Measurements from ENCODE around the gene DDX4.

DNA sequence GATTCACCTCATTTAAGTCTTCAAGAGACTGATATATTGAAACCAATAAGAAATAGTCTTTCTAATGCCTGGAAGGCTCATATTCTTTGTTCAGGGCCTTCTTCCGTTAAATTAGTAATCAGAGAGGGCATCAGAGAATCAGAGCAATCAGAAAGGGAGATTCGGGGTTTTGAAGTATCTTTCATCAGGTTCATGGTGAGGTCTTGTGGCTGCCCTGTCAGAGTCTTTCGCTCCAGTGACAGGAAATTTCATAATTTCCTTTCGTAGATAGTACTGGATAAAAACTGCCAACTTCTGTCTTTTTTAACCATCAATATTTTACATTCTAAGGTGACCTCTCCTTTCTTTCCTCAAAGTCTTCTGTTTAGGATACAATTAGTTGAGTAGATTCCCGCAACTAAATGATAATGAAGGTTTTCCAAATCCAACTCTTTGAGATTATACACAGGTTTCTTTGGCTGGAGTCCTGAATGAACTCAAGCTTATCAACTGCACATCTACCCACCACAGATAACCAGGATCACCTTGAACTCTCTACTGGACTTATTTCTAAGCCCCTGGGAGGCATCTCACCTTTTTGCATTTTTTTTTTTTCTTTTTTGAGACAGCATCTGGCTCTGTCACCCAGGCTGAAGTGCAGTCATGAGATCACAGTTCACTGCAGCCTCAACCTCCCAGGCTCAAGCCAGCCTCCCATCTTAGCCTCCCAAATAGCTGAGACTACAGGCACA lies 118.8 kb downstream of the DDX4 start:
- TF ChIP-seq, protein P1, sequence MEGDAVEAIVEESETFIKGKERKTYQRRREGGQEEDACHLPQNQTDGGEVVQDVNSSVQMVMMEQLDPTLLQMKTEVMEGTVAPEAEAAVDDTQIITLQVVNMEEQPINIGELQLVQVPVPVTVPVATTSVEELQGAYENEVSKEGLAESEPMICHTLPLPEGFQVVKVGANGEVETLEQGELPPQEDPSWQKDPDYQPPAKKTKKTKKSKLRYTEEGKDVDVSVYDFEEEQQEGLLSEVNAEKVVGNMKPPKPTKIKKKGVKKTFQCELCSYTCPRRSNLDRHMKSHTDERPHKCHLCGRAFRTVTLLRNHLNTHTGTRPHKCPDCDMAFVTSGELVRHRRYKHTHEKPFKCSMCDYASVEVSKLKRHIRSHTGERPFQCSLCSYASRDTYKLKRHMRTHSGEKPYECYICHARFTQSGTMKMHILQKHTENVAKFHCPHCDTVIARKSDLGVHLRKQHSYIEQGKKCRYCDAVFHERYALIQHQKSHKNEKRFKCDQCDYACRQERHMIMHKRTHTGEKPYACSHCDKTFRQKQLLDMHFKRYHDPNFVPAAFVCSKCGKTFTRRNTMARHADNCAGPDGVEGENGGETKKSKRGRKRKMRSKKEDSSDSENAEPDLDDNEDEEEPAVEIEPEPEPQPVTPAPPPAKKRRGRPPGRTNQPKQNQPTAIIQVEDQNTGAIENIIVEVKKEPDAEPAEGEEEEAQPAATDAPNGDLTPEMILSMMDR (IDR thresholded peaks at IDR 0.05) = no peak
- no peak for TF ChIP-seq EZH2 (IDR thresholded peaks at IDR 0.05; ENCODE audit: borderline replicate concordance, insufficient read depth, low read depth, low read length, poor library complexity, severe bottlenecking)

Data from B cell (primary cell).